Measurements from ENCODE around the gene CDX4. TPM values are rescaled to one million over a fixed set of nuclear protein-coding genes. Genes with fewer than 3 reads are reported as not detected.

Gene CDX4, protein sequence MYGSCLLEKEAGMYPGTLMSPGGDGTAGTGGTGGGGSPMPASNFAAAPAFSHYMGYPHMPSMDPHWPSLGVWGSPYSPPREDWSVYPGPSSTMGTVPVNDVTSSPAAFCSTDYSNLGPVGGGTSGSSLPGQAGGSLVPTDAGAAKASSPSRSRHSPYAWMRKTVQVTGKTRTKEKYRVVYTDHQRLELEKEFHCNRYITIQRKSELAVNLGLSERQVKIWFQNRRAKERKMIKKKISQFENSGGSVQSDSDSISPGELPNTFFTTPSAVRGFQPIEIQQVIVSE
- not detected in 3 replicates for total RNA-seq
- long read RNA-seq, result 0 reads

DNA sequence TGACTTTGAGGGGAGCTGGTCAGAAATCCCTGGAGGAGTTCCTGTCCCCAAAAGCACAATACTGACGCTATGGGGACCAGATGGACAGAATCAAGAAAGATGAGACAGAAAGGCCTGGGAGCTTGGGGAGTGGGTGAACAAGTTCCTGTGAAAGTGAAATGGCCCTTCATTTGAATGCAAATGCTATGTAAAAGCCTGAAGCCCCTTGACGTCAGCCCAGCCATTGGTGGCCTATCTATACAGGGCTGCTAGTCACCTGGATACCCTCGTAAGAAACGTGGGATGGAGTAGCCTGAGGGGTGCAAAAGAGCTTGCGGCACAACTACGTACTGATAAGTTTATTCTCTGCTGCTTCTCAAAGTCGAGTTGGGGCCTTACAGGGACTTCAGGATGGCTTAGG, at the start of gene CDX4:
Gene CDX4 (plus strand): TSS at position 223 of the 400 bp plus-strand sequence. CDS start 201 bp downstream, outside the sequence.
- Mint-ChIP-seq H3K9me3 (ENCODE audit: low read depth) (peaks cover 24% of the 10 kb centered on the region), H3K4me3 (ENCODE audit: unreplicated experiment) (no peak within 1 kb of the TSS)

DNA sequence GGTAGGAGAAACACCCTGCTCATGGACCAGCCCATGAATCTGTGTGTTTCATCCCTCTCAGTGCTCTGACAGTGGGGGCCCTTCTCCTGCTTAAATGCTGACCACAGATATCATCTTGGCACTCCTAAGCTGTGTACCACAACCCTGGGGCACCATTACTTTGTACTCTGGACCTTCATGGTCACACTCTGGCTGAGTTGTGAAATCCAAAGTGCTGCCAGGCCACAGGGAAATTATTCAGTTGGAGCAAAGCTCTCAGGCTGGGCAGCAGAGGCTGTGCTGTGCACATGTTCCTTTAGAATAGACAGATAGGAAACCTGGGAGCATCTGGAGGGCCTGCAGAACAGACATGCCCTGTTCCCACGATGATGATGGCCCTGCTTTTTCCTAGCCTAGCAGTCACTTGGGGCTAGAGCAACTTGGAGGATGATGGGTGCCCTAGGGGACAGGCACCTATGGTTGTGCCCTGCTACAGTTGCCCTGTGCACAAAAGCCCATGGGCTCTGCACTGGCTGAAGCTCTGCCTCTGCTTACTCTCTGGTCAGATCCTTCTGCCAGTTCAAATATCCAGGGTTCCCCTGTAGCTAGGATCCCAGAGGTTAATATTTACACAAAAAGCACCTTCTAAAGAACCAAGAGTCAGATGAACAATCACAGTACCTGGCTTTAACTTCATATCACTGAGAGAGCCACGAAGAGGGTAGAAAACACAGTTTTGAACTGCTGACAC, 48.5 kb upstream of the CDX4 start:
- no peaks in the 10 kb centered on the region for H3K4me1 Mint-ChIP-seq (ENCODE audit: low read depth)
- H3K27ac Mint-ChIP-seq (ENCODE audit: unreplicated experiment), result no peak overlapping the region
- TF ChIP-seq, protein P1, sequence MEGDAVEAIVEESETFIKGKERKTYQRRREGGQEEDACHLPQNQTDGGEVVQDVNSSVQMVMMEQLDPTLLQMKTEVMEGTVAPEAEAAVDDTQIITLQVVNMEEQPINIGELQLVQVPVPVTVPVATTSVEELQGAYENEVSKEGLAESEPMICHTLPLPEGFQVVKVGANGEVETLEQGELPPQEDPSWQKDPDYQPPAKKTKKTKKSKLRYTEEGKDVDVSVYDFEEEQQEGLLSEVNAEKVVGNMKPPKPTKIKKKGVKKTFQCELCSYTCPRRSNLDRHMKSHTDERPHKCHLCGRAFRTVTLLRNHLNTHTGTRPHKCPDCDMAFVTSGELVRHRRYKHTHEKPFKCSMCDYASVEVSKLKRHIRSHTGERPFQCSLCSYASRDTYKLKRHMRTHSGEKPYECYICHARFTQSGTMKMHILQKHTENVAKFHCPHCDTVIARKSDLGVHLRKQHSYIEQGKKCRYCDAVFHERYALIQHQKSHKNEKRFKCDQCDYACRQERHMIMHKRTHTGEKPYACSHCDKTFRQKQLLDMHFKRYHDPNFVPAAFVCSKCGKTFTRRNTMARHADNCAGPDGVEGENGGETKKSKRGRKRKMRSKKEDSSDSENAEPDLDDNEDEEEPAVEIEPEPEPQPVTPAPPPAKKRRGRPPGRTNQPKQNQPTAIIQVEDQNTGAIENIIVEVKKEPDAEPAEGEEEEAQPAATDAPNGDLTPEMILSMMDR (IDR thresholded peaks at IDR 0.05), result no peak
- H3K9me3 Mint-ChIP-seq (ENCODE audit: low read depth), result peaks cover 17% of the 10 kb centered on the region
- no peak for DNase-seq (ENCODE audit: low spot score)
- no peak overlapping the region for H3K4me3 Mint-ChIP-seq (ENCODE audit: unreplicated experiment)
- H3K27me3 Mint-ChIP-seq (ENCODE audit: low read depth), result no peaks in the 10 kb centered on the region
- no peaks in the 10 kb centered on the region for H3K36me3 Mint-ChIP-seq (ENCODE audit: low read depth)

More for the DNA sequence above, at the start of gene CDX4:
- no peak for DNase-seq (ENCODE audit: low spot score)
- TF ChIP-seq, protein P1 (IDR thresholded peaks at IDR 0.05), result no peak
- Mint-ChIP-seq H3K36me3 (ENCODE audit: low read depth) (no peaks in the 10 kb centered on the region), H3K27ac (ENCODE audit: unreplicated experiment) (no peak within 1 kb of the TSS), H3K27me3 (ENCODE audit: low read depth) (no peaks in the 10 kb centered on the region), H3K4me1 (ENCODE audit: low read depth) (no peaks in the 10 kb centered on the region)

DNA sequence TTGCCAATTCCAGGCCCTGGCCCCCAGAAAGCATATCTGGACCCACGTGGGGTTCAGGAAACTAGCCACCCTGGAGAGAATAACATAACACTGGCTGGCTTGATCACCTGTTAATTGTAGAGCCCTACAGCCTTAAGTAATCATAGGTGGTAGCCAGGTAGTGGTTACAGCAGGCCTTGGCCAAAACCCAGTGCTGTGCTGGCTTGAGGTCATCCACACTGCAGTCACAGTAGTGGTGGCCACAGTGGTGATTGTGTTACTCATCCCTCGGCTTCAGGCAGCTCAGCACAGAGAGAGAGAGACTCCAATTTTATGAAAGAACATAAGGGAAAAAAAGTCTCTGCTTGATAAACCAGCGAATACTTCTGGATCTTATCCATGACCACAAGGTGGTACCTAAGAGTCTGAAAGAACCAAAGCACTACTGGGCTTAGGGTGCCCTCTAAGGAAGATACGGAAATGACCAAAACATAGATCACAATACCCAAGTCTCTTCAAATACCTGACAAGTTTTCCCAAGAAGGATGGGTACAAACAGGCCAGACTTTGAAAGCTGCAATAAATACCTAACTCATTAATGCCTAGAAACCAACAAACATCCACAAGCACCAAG, 46.6 kb upstream of the CDX4 start:
- no peak overlapping the region for H3K27ac Mint-ChIP-seq (ENCODE audit: unreplicated experiment)
- H3K9me3 Mint-ChIP-seq (ENCODE audit: low read depth), result peaks cover 8% of the 10 kb centered on the region
- no peaks in the 10 kb centered on the region for H3K27me3 Mint-ChIP-seq (ENCODE audit: low read depth)
- H3K36me3 Mint-ChIP-seq (ENCODE audit: low read depth), result no peaks in the 10 kb centered on the region
- H3K4me1 Mint-ChIP-seq (ENCODE audit: low read depth), result no peaks in the 10 kb centered on the region
- no peak for DNase-seq (ENCODE audit: low spot score)
- H3K4me3 Mint-ChIP-seq (ENCODE audit: unreplicated experiment), result no peak overlapping the region
- TF ChIP-seq, protein P1 (IDR thresholded peaks at IDR 0.05), result no peak

DNA sequence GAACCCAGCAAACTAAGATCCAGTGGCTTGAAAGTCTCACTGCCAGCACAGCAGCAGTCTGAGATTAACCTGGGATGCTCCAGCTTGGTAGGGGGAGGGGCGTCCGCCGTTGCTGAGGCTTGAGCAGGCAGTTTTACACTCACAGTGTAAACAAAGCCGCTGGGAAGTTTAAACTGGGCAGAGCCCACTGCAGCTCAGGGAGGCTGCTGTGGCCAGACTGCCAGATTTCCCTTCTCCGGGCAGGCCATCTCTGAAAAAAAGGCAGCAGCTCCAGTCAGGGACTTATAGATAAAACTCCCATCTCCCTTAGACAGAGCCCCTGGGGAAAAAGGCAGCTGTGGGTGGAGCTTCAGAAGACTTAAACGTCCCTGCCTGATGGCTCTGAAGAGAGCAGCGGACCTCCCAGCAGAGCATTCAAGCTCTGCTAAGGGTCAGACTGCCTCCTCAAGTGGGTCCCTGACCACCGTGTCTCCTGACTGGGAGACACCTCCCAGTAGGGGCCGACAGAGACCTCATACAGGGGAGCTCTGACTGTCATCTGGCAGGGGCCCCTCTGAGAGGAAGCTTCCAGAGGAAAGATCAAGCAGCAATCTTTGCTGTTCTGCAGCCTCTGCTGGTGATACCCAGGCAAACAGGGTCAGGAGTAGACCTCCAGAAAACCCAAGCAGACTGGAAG, 45.1 kb upstream of the CDX4 start:
- no peak overlapping the region for H3K27ac Mint-ChIP-seq (ENCODE audit: unreplicated experiment)
- no peaks in the 10 kb centered on the region for H3K36me3 Mint-ChIP-seq (ENCODE audit: low read depth)
- peaks cover 14% of the 10 kb centered on the region for H3K9me3 Mint-ChIP-seq (ENCODE audit: low read depth)
- no peaks in the 10 kb centered on the region for H3K27me3 Mint-ChIP-seq (ENCODE audit: low read depth)
- DNase-seq (ENCODE audit: low spot score), result no peak
- no peak overlapping the region for H3K4me3 Mint-ChIP-seq (ENCODE audit: unreplicated experiment)
- TF ChIP-seq, protein P1 (IDR thresholded peaks at IDR 0.05), result no peak
- H3K4me1 Mint-ChIP-seq (ENCODE audit: low read depth), result no peaks in the 10 kb centered on the region

DNA sequence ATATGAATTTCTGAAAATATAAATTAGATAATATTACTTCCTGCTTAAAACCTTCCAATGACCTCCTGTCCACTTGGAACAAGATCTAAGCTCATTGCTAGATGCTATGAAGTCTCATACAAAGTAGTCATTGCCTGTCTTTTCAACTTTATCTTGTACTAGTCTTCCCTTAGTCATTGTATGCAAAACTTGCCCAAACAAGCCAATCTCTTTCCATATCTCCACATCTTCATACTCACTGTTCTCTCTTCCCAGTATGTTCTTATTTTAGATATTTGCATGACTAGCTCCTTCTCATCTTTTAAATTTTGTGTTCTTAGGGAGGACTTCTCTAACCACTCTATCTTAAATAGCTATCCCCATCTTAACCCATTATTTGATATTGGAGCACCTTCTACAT, 33.9 kb upstream of the CDX4 start:
- Mint-ChIP-seq H3K4me1 (ENCODE audit: low read depth) (no peaks in the 10 kb centered on the region), H3K36me3 (ENCODE audit: low read depth) (no peaks in the 10 kb centered on the region), H3K9me3 (ENCODE audit: low read depth) (peaks cover 26% of the 10 kb centered on the region), H3K27ac (ENCODE audit: unreplicated experiment) (no peak overlapping the region), H3K4me3 (ENCODE audit: unreplicated experiment) (no peak overlapping the region), H3K27me3 (ENCODE audit: low read depth) (no peaks in the 10 kb centered on the region)
- no peak for DNase-seq (ENCODE audit: low spot score)
- TF ChIP-seq, protein P1 (IDR thresholded peaks at IDR 0.05), result no peak
